ENCODE data around the gene CITED2. TPM values are rescaled to one million over a fixed set of nuclear protein-coding genes. Genes with fewer than 3 reads are reported as not detected.

CITED2 gene
- total and polyA plus RNA-seq, 2 experiments from 2014 or later = 78.5 to 292 TPM

DNA sequence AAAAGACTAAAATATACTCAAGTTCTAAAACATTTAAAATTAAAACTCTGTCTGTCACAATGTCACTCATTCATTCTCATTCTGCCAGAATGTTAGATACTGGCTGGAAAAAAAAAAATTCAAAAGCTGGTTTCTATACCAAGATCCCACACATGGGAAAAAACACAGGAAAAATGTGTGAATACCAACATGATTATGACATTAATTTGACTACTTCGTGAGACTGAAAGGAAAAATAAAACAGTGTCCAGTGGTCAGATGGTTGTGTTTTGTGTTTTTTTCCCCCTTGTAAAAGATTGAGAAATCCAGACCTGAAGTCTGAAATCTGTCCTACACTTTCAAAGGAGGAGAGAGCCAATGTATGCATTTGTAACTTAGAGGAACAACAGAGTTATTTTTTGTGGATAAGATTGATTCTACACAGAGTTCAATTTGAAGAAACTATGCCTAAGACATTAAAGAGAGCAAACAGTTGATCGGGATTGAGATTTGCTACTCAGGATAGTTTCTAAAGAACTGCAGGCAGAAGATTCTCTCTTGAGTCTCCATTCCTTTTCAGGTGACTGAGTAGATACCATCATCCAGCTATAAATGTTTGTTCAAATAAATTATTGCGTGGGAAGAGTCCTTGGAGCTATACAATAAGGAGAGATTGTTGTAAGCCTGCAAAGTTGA, 43.5 kb downstream of the CITED2 start:
- H3K4me2 ChIP-seq = no peak overlapping the region
- H2AFZ ChIP-seq = no peak overlapping the region
- no peaks in the 10 kb centered on the region for H4K20me1 ChIP-seq (ENCODE audit: insufficient read depth, poor library complexity, severe bottlenecking)
- TF ChIP-seq EZH2phosphoT487 (IDR thresholded peaks at IDR 0.05; ENCODE audit: low read depth, severe bottlenecking, unreplicated experiment) (no peak), EZH2 (IDR thresholded peaks at IDR 0.05; ENCODE audit: borderline replicate concordance) (no peak)
- TF ChIP-seq, protein P1, sequence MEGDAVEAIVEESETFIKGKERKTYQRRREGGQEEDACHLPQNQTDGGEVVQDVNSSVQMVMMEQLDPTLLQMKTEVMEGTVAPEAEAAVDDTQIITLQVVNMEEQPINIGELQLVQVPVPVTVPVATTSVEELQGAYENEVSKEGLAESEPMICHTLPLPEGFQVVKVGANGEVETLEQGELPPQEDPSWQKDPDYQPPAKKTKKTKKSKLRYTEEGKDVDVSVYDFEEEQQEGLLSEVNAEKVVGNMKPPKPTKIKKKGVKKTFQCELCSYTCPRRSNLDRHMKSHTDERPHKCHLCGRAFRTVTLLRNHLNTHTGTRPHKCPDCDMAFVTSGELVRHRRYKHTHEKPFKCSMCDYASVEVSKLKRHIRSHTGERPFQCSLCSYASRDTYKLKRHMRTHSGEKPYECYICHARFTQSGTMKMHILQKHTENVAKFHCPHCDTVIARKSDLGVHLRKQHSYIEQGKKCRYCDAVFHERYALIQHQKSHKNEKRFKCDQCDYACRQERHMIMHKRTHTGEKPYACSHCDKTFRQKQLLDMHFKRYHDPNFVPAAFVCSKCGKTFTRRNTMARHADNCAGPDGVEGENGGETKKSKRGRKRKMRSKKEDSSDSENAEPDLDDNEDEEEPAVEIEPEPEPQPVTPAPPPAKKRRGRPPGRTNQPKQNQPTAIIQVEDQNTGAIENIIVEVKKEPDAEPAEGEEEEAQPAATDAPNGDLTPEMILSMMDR (IDR thresholded peaks at IDR 0.05; ENCODE audit: poor library complexity) = no peak
- no peaks in the 10 kb centered on the region for H3K9me3 ChIP-seq (ENCODE audit: low read depth)
- H3K4me1 ChIP-seq (ENCODE audit: insufficient read depth) = no peaks in the 10 kb centered on the region
- H3K79me2 ChIP-seq = no peaks in the 10 kb centered on the region
- H3K4me3 ChIP-seq = no peak overlapping the region
- no peaks in the 10 kb centered on the region for H3K36me3 ChIP-seq (replicated peaks; ENCODE audit: insufficient read depth, low read depth)
- H3K27me3 ChIP-seq = no peaks in the 10 kb centered on the region
- H3K9me2 ChIP-seq (replicated peaks; ENCODE audit: insufficient read depth) = no peaks in the 10 kb centered on the region
- H3K27ac ChIP-seq = no peak overlapping the region
- no peak for DNase-seq (ENCODE audit: low spot score)
- 84% methylated on average over 3 of the region's 3 CpGs for WGBS (ENCODE audit: low lambda C conversion rate, missing lambda C conversion rate)

DNA sequence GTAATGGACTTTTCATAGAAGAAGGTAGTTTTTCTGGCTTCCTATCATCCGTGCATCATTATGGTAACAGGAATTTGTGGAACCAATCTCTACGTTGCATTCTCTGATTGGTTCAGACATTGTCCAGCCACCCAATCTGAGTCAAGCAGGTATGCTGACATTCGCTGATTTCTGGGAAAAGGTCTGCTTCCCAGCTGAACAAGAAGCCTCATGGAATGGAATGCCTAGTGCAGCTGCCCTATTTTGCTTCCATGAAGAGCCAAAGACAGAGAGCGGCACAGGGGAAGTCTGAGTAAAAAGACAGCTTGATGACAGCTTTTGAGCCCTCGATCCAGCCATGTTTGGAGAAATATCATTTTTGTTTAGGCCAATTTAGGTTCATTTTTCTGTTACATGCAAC, 44.1 kb downstream of the CITED2 start:
- Histone ChIP-seq H3K9me3 (ENCODE audit: low read depth) (no peaks in the 10 kb centered on the region), H3K4me3 (no peak overlapping the region), H3K79me2 (no peaks in the 10 kb centered on the region), H4K20me1 (ENCODE audit: insufficient read depth, poor library complexity, severe bottlenecking) (no peaks in the 10 kb centered on the region), H3K27ac (no peak overlapping the region), H2AFZ (no peak overlapping the region), H3K36me3 (replicated peaks; ENCODE audit: insufficient read depth, low read depth) (no peaks in the 10 kb centered on the region), H3K4me2 (no peak overlapping the region), H3K9me2 (replicated peaks; ENCODE audit: insufficient read depth) (no peaks in the 10 kb centered on the region), H3K4me1 (ENCODE audit: insufficient read depth) (no peaks in the 10 kb centered on the region), H3K27me3 (no peaks in the 10 kb centered on the region)
- no peak for DNase-seq (ENCODE audit: low spot score)
- 86% methylated on average over 5 of the region's 5 CpGs for WGBS (ENCODE audit: low lambda C conversion rate, missing lambda C conversion rate)
- no peak for TF ChIP-seq EZH2 (IDR thresholded peaks at IDR 0.05; ENCODE audit: borderline replicate concordance)
- TF ChIP-seq EZH2phosphoT487 (IDR thresholded peaks at IDR 0.05; ENCODE audit: low read depth, severe bottlenecking, unreplicated experiment) = no peak
- TF ChIP-seq, protein P1 (IDR thresholded peaks at IDR 0.05; ENCODE audit: poor library complexity) = no peak

GRCh38 chr6:139329224-139329623, 45.2 kb downstream of the CITED2 start:
- Histone ChIP-seq H3K9me3 (ENCODE audit: low read depth) (no peaks in the 10 kb centered on the region), H3K4me3 (no peak overlapping the region), H3K27me3 (no peaks in the 10 kb centered on the region), H3K27ac (no peak overlapping the region), H2AFZ (no peak overlapping the region), H3K36me3 (replicated peaks; ENCODE audit: insufficient read depth, low read depth) (no peaks in the 10 kb centered on the region), H3K4me2 (no peak overlapping the region), H3K79me2 (no peaks in the 10 kb centered on the region), H3K4me1 (ENCODE audit: insufficient read depth) (no peaks in the 10 kb centered on the region), H4K20me1 (ENCODE audit: insufficient read depth, poor library complexity, severe bottlenecking) (no peaks in the 10 kb centered on the region), H3K9me2 (replicated peaks; ENCODE audit: insufficient read depth) (no peaks in the 10 kb centered on the region)
- TF ChIP-seq EZH2phosphoT487 (IDR thresholded peaks at IDR 0.05; ENCODE audit: low read depth, severe bottlenecking, unreplicated experiment) (no peak), EZH2 (IDR thresholded peaks at IDR 0.05; ENCODE audit: borderline replicate concordance) (no peak)
- TF ChIP-seq, protein P1 (IDR thresholded peaks at IDR 0.05; ENCODE audit: poor library complexity) = no peak
- WGBS (ENCODE audit: low lambda C conversion rate, missing lambda C conversion rate) = 96% methylated on average over 3 of the region's 3 CpGs
- DNase-seq (ENCODE audit: low spot score) = no peak

Data from hepatocyte (in vitro differentiated cells).